BE2C (cell line): ENCODE results near the gene EMCN.
"Not testable (repeated sequence)": the region's sequence is repeated elsewhere in the genome, so short reads cannot be mapped to it uniquely, and the experiment has no call there.

Source experiments
- DNase-seq: peaks from one replicate; pipeline ENCODE4 v3.0.0-alpha.2; 2020
- H3K27me3 ChIP-seq: fragments of 250-450 bp; sonication (Bioruptor Pico); 2 replicates; pipeline ENCODE4 v1.5.1; 2020; ENCODE audit warnings: mild to moderate bottlenecking
- H3K36me3 ChIP-seq: fragments of 250-450 bp; sonication (Bioruptor Pico); 2 replicates; pipeline ENCODE4 v1.5.1; 2020; ENCODE audit warnings: mild to moderate bottlenecking
- H3K4me1 ChIP-seq: fragments of 250-450 bp; sonication (Bioruptor Pico); 2 replicates; pipeline ENCODE4 v1.5.1; 2020
- H3K4me3 ChIP-seq: 2 replicates; pipeline ENCODE4 v1.5.1; 2011; ENCODE audit warnings: low read depth, low read length
- H3K9me3 ChIP-seq: fragments of 250-450 bp; sonication (Bioruptor Pico); 2 replicates; pipeline ENCODE4 v1.5.1; 2020
- CTCF ChIP-seq: IDR thresholded peaks from 2 replicates; pipeline ENCODE4 v1.5.1; 2012; ENCODE audit warnings: mild to moderate bottlenecking, low read depth, low read length

The EMCN gene

DNA sequence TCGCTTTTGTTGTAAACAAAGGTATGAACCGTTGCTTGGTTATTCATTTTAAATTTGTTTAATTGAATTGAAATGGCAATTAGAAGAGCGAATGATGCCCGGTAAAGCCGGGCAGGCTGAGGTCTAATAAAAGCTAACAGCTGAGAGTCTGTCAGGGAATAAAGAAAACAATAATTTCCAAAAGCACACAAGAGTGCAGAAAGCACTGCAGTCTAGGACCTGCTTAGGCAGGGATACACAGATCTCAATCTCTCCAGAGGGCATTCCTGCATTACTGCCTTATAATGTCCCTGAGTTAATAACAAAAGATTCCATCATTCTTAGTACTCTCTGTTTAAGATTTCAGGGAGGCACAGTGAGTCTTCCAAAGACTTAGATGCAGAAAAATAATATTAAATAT lies 27.6 kb upstream of the EMCN start:
- Histone ChIP-seq H3K36me3 (no peaks in the 10 kb centered on the region), H3K4me3 (no peak overlapping the region), H3K4me1 (no peaks in the 10 kb centered on the region), H3K9me3 (no peaks in the 10 kb centered on the region), H3K27me3 (no peaks in the 10 kb centered on the region)
- DNase-seq = no peak
- no peak for TF ChIP-seq CTCF

GRCh38 chr4:100540131-100540530 lies 22.3 kb upstream of the EMCN start:
- no peak for DNase-seq
- H3K4me3 ChIP-seq = no peak overlapping the region

DNA sequence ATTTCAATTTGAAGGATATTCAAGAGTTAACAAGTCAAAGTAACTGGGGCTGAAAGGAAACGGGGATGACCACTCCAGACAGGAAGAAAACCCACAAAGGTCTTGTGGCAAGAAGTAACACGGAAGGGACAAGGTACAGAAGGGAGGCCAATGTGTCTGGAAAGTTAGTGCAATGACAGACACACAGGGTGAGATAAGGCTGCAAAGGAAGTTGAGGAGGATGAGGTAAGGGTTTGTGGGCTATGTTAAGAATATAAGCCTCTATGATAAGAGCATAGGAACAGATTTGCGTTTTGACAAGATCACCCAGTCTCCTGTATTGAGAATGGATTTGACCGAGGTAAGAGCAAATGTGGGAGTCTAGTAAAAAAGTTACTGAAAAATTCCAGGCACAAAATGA lies 21.9 kb upstream of the EMCN start:
- Histone ChIP-seq H3K27me3 (no peaks in the 10 kb centered on the region), H3K4me3 (no peak overlapping the region), H3K4me1 (no peaks in the 10 kb centered on the region), H3K36me3 (no peaks in the 10 kb centered on the region), H3K9me3 (no peaks in the 10 kb centered on the region)
- TF ChIP-seq CTCF = no peak
- DNase-seq = no peak

More at GRCh38 chr4:100540131-100540530, 22.3 kb upstream of the EMCN start:
- Histone ChIP-seq H3K36me3 (no peaks in the 10 kb centered on the region), H3K27me3 (no peaks in the 10 kb centered on the region), H3K4me1 (no peaks in the 10 kb centered on the region), H3K9me3 (no peaks in the 10 kb centered on the region)
- no peak for TF ChIP-seq CTCF

- Histone ChIP-seq H3K9me3 (no peaks in the 10 kb centered on the region), H3K36me3 (no peaks in the 10 kb centered on the region), H3K27me3 (no peaks in the 10 kb centered on the region), H3K4me3 (no peak overlapping the region), H3K4me1 (no peaks in the 10 kb centered on the region)
- no peak for DNase-seq
- TF ChIP-seq CTCF = no peak
Observed at GRCh38 chr4:100533741-100534140, 15.9 kb upstream of the EMCN start.

DNA sequence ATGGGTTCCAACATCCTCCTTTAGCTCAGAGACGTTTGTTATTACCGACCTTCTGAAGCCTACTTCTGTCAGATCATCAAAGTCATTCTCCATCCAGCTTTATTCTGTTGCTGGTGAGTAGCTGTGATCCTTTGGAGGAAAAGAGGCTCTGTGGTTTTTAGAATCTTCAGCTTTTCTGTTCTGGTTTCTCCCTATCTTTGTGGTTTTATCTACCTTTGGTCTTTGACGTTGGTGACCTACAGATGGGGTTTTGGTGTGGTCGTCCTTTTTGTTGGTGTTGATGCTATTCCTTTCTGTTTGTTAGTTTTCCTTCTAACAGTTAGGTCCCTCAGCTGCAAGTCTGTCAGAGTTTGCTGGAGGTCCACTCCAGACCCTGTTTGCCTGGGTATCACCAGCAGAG lies 12.3 kb upstream of the EMCN start:
- H3K9me3 ChIP-seq, H3K4me3 ChIP-seq, DNase-seq: not testable (repeated sequence)

GRCh38 chr4:100525686-100526085 lies 7.9 kb upstream of the EMCN start:
- no peaks in the 10 kb centered on the region for H3K9me3 ChIP-seq
- DNase-seq = no peak
- no peak for TF ChIP-seq CTCF
- H3K4me3 ChIP-seq = no peak overlapping the region
- H3K4me1 ChIP-seq = no peaks in the 10 kb centered on the region
- H3K36me3 ChIP-seq = no peaks in the 10 kb centered on the region
- H3K27me3 ChIP-seq = no peaks in the 10 kb centered on the region

More for the DNA sequence above, 12.3 kb upstream of the EMCN start:
- not testable (repeated sequence) for H3K27me3 ChIP-seq, H3K36me3 ChIP-seq, H3K4me1 ChIP-seq

DNA sequence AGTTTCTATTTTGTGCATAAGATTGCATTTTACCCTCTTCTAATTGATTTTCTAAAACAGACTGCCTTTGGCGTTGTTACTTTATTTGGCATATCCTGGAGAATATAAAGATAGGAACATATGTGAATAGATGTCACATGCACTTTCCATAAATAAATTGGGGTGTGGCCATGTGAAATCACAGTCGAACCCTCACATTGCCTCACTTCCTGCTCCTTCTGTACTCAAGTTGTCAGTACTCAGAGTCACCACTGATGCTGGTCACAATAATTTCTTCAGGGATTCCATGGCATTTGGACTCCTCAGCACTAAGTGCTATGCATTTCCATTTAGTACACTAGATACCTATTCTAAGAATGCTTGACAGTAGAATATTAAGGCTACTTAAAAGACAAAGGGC lies 1.4 kb upstream of the EMCN start:
- no peak for TF ChIP-seq CTCF
- no peaks in the 10 kb centered on the region for H3K9me3 ChIP-seq
- H3K36me3 ChIP-seq = no peaks in the 10 kb centered on the region
- DNase-seq = no peak
- no peak overlapping the region for H3K4me3 ChIP-seq
- H3K4me1 ChIP-seq = no peaks in the 10 kb centered on the region
- H3K27me3 ChIP-seq = no peaks in the 10 kb centered on the region
